Measurements from ENCODE around the gene CLRN2. TPM values are rescaled to one million over a fixed set of nuclear protein-coding genes. Genes with fewer than 3 reads are reported as not detected.

The CLRN2 gene
- total and polyA plus RNA-seq, 2 donors from 2014 or later = not detected

DNA sequence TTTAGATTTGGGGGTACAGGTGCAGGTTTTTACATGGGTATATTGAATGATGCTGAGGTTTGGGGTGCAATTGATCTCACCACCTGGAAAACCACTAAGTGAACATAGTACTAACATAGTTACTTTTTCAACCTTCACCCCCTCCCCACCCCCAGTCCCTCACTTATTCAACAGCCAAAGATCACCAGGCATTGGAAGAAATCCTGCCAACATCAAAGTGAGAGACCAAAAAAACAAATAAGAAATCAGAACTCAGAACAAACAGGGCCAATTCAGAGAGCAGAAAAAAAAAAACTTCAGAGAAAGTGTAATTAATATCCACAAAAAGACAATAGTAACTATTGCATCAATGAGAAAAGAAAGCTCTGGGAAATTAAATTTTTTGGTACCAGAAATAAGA lies 41.5 kb downstream of the CLRN2 start:
- Histone ChIP-seq H3K9me3 (ENCODE audit: control insufficient read depth in 2 of 3, insufficient read depth in 1 of 3, low read length in 3 of 3) (no peaks in the 10 kb centered on the region), H3K4me3 (ENCODE audit: low read length in 3 of 3) (no peak overlapping the region), H3K4me1 (ENCODE audit: control insufficient read depth in 2 of 3, insufficient read depth in 2 of 3, low read depth in 1 of 3, low read length in 3 of 3) (no peaks in the 10 kb centered on the region), H3K27ac (ENCODE audit: low read depth in 2 of 2, low read length in 2 of 2) (no peak overlapping the region), H3K27me3 (ENCODE audit: control insufficient read depth, insufficient read depth, low read length) (no peaks in the 10 kb centered on the region), H3K36me3 (ENCODE audit: control insufficient read depth in 2 of 3, insufficient read depth in 3 of 3, low read length in 3 of 3) (no peaks in the 10 kb centered on the region), H3K9ac (ENCODE audit: low read length in 3 of 3) (no peak overlapping the region)
- FAIRE-seq (no peak), DNase-seq (no peak)
- TF ChIP-seq, protein P1, sequence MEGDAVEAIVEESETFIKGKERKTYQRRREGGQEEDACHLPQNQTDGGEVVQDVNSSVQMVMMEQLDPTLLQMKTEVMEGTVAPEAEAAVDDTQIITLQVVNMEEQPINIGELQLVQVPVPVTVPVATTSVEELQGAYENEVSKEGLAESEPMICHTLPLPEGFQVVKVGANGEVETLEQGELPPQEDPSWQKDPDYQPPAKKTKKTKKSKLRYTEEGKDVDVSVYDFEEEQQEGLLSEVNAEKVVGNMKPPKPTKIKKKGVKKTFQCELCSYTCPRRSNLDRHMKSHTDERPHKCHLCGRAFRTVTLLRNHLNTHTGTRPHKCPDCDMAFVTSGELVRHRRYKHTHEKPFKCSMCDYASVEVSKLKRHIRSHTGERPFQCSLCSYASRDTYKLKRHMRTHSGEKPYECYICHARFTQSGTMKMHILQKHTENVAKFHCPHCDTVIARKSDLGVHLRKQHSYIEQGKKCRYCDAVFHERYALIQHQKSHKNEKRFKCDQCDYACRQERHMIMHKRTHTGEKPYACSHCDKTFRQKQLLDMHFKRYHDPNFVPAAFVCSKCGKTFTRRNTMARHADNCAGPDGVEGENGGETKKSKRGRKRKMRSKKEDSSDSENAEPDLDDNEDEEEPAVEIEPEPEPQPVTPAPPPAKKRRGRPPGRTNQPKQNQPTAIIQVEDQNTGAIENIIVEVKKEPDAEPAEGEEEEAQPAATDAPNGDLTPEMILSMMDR (IDR thresholded peaks at IDR 0.05; ENCODE audit: borderline replicate concordance, extremely low read depth, insufficient read depth) = no peak
- intact Hi-C loops (cut with DNase I) = loop anchor here (10.0 kb wide), 1 partner anchor 1038 kb away; no protein-coding TSS in a partner anchor

DNA sequence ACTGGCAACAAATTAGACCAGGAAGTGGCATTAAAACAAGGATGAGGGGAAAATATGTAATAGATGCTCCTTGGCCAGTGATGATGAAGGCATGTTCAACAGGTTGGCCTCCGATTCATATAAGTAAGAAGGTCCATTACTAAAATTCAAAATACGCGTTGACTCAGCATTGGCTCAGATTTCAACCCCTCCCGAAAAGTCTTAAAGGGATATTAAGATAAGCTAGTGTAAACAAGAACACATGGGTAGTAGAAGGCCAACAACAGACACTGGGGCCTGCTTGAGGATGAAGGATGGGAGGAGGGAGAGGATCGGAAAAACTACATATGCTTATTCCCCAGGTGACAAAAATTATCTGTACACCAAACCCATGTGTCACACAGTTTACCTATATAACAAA lies 42.9 kb downstream of the CLRN2 start:
- DNase-seq = no peak
- no peak for FAIRE-seq
- H3K4me3 ChIP-seq (ENCODE audit: low read length in 3 of 3) = no peak overlapping the region
- H3K27ac ChIP-seq (ENCODE audit: low read depth in 2 of 2, low read length in 2 of 2) = no peak overlapping the region
- no peak overlapping the region for H3K9ac ChIP-seq (ENCODE audit: low read length in 3 of 3)
- H3K36me3 ChIP-seq (ENCODE audit: control insufficient read depth in 2 of 3, insufficient read depth in 3 of 3, low read length in 3 of 3) = no peaks in the 10 kb centered on the region
- TF ChIP-seq, protein P1 (IDR thresholded peaks at IDR 0.05; ENCODE audit: borderline replicate concordance, extremely low read depth, insufficient read depth) = no peak
- H3K27me3 ChIP-seq (ENCODE audit: control insufficient read depth, insufficient read depth, low read length) = no peaks in the 10 kb centered on the region
- H3K4me1 ChIP-seq (ENCODE audit: control insufficient read depth in 2 of 3, insufficient read depth in 2 of 3, low read depth in 1 of 3, low read length in 3 of 3) = no peaks in the 10 kb centered on the region
- no peaks in the 10 kb centered on the region for H3K9me3 ChIP-seq (ENCODE audit: control insufficient read depth in 2 of 3, insufficient read depth in 1 of 3, low read length in 3 of 3)
- intact Hi-C loops (cut with DNase I) = loop anchor here (10.0 kb wide), 1 partner anchor 1037 kb away; no protein-coding TSS in a partner anchor

DNA sequence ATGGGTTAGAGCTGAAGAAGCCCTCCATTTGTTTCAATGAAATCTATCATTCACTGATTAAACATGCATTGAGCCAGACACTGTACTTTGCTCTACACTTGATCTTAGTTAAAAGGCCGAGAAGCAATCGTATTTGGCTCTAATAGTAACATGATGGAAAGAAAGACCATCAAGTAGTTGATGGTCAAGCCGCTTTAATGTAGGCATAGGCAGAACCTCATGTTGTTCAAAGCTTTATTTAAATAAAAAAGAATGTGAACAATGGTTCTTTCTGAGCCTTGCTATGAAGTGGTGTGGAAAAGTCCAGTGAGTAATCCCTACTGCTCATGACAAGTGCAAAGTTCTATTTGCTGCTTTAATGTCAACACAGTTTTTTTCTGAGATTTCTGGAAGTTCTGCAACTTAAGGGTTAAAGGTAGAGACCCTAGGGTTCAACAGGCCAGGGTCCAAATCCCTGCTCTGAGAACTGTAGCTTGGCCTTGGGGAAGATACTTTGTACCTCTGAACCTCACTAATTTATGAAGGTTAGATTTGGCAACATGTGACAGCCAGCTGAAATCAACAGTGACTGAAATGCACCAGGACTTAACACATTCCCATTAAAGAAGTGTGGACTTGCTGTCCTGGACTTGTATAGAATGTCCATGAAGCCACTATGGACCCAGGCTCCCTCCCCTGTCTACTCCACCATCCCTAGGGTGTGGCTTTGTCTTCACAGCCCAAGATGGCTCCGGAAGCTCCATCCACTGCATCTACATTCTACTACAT lies 44.2 kb downstream of the CLRN2 start:
- DNase-seq (no peak), FAIRE-seq (no peak)
- H3K9me3 ChIP-seq (ENCODE audit: control insufficient read depth in 2 of 3, insufficient read depth in 1 of 3, low read length in 3 of 3) = no peaks in the 10 kb centered on the region
- H3K27me3 ChIP-seq (ENCODE audit: control insufficient read depth, insufficient read depth, low read length) = no peaks in the 10 kb centered on the region
- TF ChIP-seq, protein P1 (IDR thresholded peaks at IDR 0.05; ENCODE audit: borderline replicate concordance, extremely low read depth, insufficient read depth) = no peak
- H3K9ac ChIP-seq (ENCODE audit: low read length in 3 of 3) = no peak overlapping the region
- no peak overlapping the region for H3K27ac ChIP-seq (ENCODE audit: low read depth in 2 of 2, low read length in 2 of 2)
- no peak overlapping the region for H3K4me3 ChIP-seq (ENCODE audit: low read length in 3 of 3)
- intact Hi-C loops (cut with DNase I) = loop anchor here (10.0 kb wide), 1 partner anchor 1036 kb away; no protein-coding TSS in a partner anchor
- H3K4me1 ChIP-seq (ENCODE audit: control insufficient read depth in 2 of 3, insufficient read depth in 2 of 3, low read depth in 1 of 3, low read length in 3 of 3) = no peaks in the 10 kb centered on the region
- H3K36me3 ChIP-seq (ENCODE audit: control insufficient read depth in 2 of 3, insufficient read depth in 3 of 3, low read length in 3 of 3) = no peaks in the 10 kb centered on the region
